ENCODE measurements around the gene CYTH1.

- TF ChIP-seq, protein P1, sequence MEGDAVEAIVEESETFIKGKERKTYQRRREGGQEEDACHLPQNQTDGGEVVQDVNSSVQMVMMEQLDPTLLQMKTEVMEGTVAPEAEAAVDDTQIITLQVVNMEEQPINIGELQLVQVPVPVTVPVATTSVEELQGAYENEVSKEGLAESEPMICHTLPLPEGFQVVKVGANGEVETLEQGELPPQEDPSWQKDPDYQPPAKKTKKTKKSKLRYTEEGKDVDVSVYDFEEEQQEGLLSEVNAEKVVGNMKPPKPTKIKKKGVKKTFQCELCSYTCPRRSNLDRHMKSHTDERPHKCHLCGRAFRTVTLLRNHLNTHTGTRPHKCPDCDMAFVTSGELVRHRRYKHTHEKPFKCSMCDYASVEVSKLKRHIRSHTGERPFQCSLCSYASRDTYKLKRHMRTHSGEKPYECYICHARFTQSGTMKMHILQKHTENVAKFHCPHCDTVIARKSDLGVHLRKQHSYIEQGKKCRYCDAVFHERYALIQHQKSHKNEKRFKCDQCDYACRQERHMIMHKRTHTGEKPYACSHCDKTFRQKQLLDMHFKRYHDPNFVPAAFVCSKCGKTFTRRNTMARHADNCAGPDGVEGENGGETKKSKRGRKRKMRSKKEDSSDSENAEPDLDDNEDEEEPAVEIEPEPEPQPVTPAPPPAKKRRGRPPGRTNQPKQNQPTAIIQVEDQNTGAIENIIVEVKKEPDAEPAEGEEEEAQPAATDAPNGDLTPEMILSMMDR (IDR thresholded peaks at IDR 0.05), result no peak
- no peak for TF ChIP-seq EZH2 (IDR thresholded peaks at IDR 0.05; ENCODE audit: borderline replicate concordance, insufficient read depth, low read depth, low read length, poor library complexity, severe bottlenecking)
Observed at GRCh38 chr17:78687944-78688343, 94.1 kb downstream of the CYTH1 start.

Measured in B cell (primary cell).